Fibroblast of peridontal ligament (primary cell): ENCODE data around the gene PKDCC.

Experiments used
- DNase-seq: peaks from one replicate; pipeline ENCODE4 v3.0.0-alpha.2; 2010; ENCODE audit errors: extremely low read depth

Gene PKDCC

GRCh38 chr2:42047488-42048298, at the start of gene PKDCC:
TSS of gene PKDCC (plus strand) at chr2:42048021. CDS start at chr2:42048200, 179 bp downstream.
- peak; percentile 54 for DNase-seq

- no peak for DNase-seq
Observed at GRCh38 chr2:41998186-41999127, 49.4 kb upstream of the PKDCC start.

- no peak for DNase-seq
Observed at GRCh38 chr2:41999128-41999480, 48.7 kb upstream of the PKDCC start.

- DNase-seq, result no peak
Observed at GRCh38 chr2:41999592-42000281, 48.1 kb upstream of the PKDCC start.

GRCh38 chr2:42001711-42002201, 46.1 kb upstream of the PKDCC start:
- no peak for DNase-seq

GRCh38 chr2:42007551-42007950, 40.3 kb upstream of the PKDCC start:
- DNase-seq, result no peak

GRCh38 chr2:42008241-42008921, 39.4 kb upstream of the PKDCC start:
- DNase-seq, result peak; percentile 27

- peak; percentile 24 for DNase-seq
Observed at GRCh38 chr2:42009657-42010580, 37.9 kb upstream of the PKDCC start.

- DNase-seq, result peak; percentile 57
Observed at GRCh38 chr2:42010743-42011298, 37.0 kb upstream of the PKDCC start.

- no peak for DNase-seq
Observed at GRCh38 chr2:42012137-42012536, 35.7 kb upstream of the PKDCC start.

- DNase-seq, result no peak
Observed at GRCh38 chr2:42012651-42013050, 35.2 kb upstream of the PKDCC start.

GRCh38 chr2:42013409-42013808, 34.4 kb upstream of the PKDCC start:
- DNase-seq, result no peak

- DNase-seq, result peak; percentile 21
Observed at GRCh38 chr2:42021464-42021863, 26.4 kb upstream of the PKDCC start.

GRCh38 chr2:42025151-42025582, 22.7 kb upstream of the PKDCC start:
- peak; percentile 42 for DNase-seq

- no peak for DNase-seq
Observed at GRCh38 chr2:42026272-42026671, 21.5 kb upstream of the PKDCC start.

- no peak for DNase-seq
Observed at GRCh38 chr2:42028571-42029148, 19.2 kb upstream of the PKDCC start.

GRCh38 chr2:42029171-42029570, 18.6 kb upstream of the PKDCC start:
- DNase-seq, result no peak

GRCh38 chr2:42029639-42030199, 18.1 kb upstream of the PKDCC start:
- DNase-seq, result no peak

- DNase-seq, result no peak
Observed at GRCh38 chr2:42030200-42030759, 17.5 kb upstream of the PKDCC start.
